Stimulated activated CD8-positive, alpha-beta memory T cell treated with anti-CD3 and anti-CD28 coated beads, Interleukin-12 subunit alpha, Interleukin-12 subunit beta, amount 100 ng/mL, for 24 hours (primary cell): ENCODE data around the gene FHAD1.
"Not testable (repeated sequence)": the region's sequence is repeated elsewhere in the genome, so short reads cannot be mapped to it uniquely, and the experiment has no call there.

ENCODE experiments used
- DNase-seq: peaks from one replicate; pipeline ENCODE4 v3.0.0-alpha.2; 2020; ENCODE audit errors: extremely low read depth

The FHAD1 gene

DNA sequence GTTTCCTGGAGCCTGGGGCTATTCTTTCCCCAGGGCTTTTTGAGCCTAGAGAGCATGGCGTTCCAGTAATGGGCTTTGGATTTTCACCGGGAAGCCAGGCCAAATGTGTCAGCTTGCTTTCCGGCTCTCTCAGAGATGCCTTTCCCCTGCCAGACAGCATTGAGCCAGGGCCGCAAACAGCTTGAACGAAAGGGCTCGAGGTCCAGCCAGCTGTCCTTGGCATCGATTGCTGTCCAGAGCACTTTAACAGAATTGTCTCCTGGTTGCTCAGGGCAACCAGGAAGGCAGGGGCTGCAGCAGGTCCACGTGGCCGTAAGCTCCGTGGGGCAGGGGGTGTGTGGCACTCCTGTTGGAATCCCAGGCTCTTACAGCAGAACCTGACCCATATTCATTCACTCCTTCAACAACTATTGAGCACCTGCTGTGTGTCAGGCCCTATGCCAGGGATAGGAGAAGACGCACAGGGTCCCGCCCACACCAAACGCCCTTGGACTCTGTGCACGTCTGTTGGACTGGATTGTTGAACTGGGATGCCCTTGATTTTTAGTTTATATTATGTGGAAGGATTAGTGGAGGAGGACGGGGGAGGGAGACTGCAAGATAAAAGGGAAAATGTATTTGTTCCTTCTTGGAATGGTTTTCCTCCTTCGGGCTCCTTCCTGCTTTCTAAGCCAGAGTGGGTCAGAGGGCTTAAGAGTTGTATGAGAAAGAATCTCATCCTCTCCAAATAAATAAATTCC lies 123.9 kb downstream of the FHAD1 start:
- no peak for DNase-seq

GRCh38 chr1:15371610-15372545 lies 124.9 kb downstream of the FHAD1 start:
- no peak for DNase-seq

GRCh38 chr1:15378729-15379128 lies 131.7 kb downstream of the FHAD1 start:
- DNase-seq = no peak

DNA sequence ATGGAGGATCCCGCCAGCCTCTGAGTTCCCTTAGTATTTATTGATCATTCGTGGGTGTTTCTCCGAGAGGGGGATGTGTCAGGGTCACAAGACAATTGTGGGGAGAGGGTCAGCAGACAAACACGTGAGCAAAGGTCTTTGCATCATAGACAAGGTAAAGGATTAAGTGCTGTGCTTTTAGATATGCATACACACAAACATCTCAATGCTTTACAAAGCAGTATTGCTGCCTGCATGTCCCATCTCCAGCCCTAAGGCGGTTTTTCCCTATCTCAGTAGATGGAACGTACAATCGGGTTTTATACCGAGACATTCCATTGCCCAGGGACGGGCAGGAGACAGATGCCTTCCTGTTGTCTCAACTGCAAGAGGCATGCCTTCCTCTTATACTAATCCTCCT lies 132.1 kb downstream of the FHAD1 start:
- not testable (repeated sequence) for DNase-seq

- no peak for DNase-seq
Observed at GRCh38 chr1:15380601-15381508, 133.8 kb downstream of the FHAD1 start.

DNA sequence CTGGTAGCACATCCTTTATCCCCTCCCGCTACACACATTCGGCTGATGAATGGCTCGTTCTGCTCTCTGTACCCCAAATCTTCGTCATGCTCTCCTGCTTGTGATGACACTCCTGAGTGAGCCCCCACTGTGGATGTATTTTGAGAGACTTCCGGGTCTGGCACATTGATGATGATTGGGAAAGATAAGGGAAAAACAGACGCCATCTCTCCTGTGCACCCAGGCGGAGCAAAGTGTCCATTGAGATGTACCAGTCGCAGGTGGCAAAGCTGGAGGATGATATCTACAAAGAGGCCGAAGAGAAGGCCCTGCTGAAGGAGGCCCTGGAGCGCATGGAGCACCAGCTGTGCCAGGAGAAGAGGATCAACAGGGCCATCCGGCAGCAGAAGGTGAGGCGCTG lies 134.8 kb downstream of the FHAD1 start:
- DNase-seq = no peak

DNA sequence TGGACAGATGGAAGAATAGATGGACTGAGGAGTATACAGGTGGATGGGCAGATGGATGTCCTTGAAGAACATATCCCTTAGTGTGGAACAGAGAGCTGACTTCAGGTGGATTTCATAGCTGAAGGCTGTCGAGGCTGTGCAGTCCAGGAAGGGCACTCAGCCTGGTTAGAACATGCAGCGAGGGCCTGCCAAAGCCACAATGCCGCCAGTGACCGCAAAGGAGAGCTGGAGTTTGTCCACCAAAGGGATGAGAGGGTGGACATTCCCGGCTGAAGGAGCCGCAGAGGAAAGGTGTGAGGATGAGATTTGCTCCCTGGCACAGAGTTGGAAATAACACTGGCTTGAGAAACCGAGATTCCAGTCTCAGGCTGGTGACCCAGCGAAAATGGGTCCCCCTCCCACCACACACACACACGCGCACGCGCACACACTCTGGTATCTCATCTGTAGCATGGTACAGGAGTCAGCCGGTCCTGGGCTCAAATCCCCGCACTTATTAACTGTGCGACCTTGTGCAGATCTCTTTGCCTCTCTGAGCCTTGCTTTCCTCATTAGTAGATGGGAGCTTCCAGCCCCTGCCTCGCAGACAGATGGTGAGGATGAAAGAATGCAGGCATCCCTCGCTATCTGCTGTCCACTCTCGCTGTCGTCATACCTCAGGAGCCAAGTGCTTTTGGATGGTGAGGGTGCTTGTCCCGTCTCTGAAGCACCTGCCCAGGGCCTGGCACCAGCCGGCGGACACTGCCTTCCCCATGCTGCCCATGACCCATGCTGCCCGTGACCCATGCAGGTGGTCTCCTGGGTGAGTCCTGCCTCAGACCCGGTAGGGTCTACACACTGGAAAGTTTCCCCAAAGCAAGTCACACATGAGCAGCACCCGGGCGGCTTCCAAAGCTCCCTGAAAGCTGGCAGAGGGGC lies 135.8 kb downstream of the FHAD1 start:
- no peak for DNase-seq

GRCh38 chr1:15383810-15384209 lies 136.8 kb downstream of the FHAD1 start:
- DNase-seq = no peak

- no peak for DNase-seq
Observed at GRCh38 chr1:15384301-15384901, 137.4 kb downstream of the FHAD1 start.

DNA sequence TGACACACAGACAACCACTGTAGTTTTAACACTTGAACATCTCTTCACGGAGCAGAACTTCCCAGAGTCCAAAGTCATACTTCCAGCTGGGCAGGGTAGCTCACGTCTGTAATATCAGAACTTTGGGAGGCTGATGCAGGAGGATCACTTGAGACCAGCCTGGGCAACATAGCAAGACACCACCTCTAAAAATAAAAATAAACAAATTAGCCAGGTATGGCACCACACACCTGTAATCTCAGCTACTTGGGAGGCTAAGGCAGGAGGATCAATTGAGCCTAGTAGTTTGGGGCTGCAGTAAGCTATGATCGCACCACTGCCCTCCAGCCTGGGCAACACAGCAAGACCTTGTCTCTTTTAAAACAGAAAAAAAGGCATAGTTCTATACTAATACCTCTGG lies 138.4 kb downstream of the FHAD1 start:
- no peak for DNase-seq

GRCh38 chr1:15386164-15386749 lies 139.2 kb downstream of the FHAD1 start:
- DNase-seq = no peak

- DNase-seq = no peak
Observed at GRCh38 chr1:15388201-15388880, 141.3 kb downstream of the FHAD1 start.

- not testable (repeated sequence) for DNase-seq
Observed at GRCh38 chr1:15389828-15390227, 142.8 kb downstream of the FHAD1 start.

DNA sequence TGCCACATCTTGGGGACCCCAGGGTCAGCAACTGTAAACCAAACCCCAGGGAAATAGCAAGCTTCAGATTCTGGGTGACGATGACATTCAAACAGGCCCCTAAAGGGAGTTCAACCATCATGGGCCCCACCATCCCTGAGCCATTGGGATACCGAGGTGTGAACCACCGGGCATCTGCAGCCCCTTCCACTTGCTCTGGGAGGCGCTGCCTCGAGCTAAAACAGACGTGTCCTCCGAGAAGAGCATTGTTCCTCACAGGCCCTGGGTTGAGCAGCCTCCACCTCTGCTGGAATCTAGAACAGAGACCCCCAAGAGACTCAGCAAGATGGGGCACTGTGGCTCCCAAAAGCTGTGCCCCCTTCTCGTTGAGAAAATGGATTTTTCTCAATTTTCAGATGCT lies 143.6 kb downstream of the FHAD1 start:
- DNase-seq = no peak

- no peak for DNase-seq
Observed at GRCh38 chr1:15391366-15391765, 144.3 kb downstream of the FHAD1 start.

- DNase-seq = no peak
Observed at GRCh38 chr1:15393475-15394257, 146.6 kb downstream of the FHAD1 start.

DNA sequence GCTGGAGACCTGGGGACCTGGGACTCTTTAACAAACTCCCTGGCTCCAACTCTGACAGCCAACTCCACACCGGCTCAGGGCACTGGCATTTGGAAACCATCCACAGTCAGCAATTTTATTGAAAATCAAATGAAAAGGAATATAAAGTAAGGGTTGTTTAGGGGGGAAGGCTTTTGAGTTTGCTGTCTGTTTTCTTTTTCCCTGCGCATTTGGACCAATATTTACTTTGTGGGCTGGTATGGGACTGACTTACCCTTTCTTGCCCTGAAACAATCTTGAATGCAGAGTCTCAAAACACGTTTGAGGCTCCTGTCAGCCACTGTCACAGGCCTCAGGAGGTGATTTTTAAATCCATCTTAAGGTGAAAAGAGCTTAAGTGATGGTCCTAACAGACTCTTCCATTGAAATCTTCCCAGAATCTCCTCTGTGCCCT lies 147.3 kb downstream of the FHAD1 start:
- DNase-seq = no peak

DNA sequence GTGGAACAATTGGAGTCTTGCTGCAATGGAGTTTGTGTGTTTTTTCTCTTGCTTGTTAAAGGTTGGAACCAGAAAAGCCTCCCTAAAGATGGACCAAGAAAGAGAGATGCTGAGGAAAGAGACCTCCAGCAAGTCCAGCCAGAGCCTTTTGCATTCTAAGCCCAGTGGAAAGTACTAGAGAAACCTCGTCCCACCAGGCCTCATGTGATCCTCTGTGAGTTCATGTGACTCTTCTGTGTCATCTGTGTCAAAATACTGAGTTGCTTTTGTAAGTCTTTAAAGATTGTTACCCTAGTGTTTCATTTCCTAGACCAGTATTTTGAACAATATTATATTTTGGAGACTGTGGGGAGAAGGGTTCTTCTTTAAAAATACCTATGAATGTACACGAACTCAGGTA lies 150.2 kb downstream of the FHAD1 start:
- no peak for DNase-seq

GRCh38 chr1:15399710-15400109 lies 152.7 kb downstream of the FHAD1 start:
- DNase-seq = no peak
